Measurements from ENCODE around the gene IMMP2L.

GRCh38 chr7:111346219-111346618, 216.1 kb downstream of the IMMP2L start:
- TF ChIP-seq CTCF (IDR thresholded peaks at IDR 0.05) (no peak), TCF7L2 (IDR thresholded peaks at IDR 0.05; ENCODE audit: low read depth, low read length) (no peak)
